Mucosa of stomach (tissue), 1 donor: ENCODE data around the gene TFB2M.
A peak's percentile ranks its signal among the peaks of the same experiment; 100 is the strongest.

Experiments
- H3K27me3 ChIP-seq: one replicate; pipeline ENCODE4 v1.7.0; 2013; ENCODE audit warnings: mild to moderate bottlenecking, low read length; ENCODE audit not compliant: control insufficient read depth, insufficient read depth
- H3K36me3 ChIP-seq: one replicate; pipeline ENCODE4 v1.7.0; 2013; ENCODE audit warnings: low read length; ENCODE audit not compliant: control insufficient read depth, insufficient read depth
- H3K4me1 ChIP-seq: one replicate; pipeline ENCODE4 v1.7.0; 2013; ENCODE audit warnings: mild to moderate bottlenecking, low read length; ENCODE audit not compliant: control insufficient read depth, insufficient read depth
- H3K4me3 ChIP-seq: one replicate; pipeline ENCODE4 v1.7.0; 2013; ENCODE audit warnings: low read length
- H3K9ac ChIP-seq: one replicate; pipeline ENCODE4 v1.7.0; 2013; ENCODE audit warnings: mild to moderate bottlenecking, low read length, moderate library complexity
- H3K9me3 ChIP-seq: one replicate; pipeline ENCODE4 v1.7.0; 2013; ENCODE audit warnings: mild to moderate bottlenecking, low read length, moderate library complexity; ENCODE audit not compliant: control insufficient read depth
- donor health status: Pancreatic carcinoma.

The TFB2M gene

DNA sequence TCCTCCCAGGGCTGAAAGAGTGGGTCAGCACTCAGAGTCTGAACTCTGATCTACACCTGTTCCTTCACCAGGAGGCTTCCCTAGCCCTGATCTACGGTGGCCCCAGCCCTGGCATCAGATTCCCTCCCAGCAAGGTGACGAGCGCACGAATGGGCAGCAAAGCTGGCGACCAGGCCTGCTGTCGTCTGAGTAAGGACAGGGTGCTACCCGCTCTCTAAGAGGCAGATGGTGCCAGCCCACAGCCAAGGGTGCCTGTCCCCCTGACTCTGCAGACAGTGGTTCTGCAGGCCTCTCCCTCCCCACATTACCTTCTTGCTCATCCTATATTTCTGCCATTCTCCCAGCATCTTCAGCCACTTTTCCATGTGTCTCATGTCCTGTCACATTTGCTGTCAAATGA, 48.7 kb downstream of the TFB2M start:
- H3K4me1 ChIP-seq = no peaks in the 10 kb centered on the region
- H3K27me3 ChIP-seq = no peaks in the 10 kb centered on the region
- H3K9ac ChIP-seq = no peak overlapping the region
- no peak overlapping the region for H3K4me3 ChIP-seq
- H3K36me3 ChIP-seq = no peaks in the 10 kb centered on the region
- H3K9me3 ChIP-seq = peaks cover 7% of the 10 kb centered on the region

DNA sequence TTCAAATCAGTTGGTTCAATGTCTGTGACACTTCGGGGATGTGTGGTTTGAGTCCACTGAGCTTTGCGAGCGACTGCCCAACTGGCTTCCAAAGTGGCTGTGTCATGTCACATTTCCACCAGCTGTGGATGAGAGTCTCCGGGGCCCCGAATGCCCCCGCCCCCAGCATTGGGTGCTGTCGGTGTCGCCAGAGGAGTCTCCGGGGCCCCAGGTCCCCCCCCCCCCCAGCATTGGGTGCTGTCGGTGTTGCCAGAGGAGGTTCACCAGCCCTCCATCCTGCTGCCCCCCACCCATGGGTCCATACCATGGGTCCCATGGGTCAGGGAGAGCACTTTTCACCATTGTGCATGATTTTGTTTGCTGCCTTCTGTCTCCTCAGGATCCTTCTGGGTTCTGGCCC, 49.9 kb downstream of the TFB2M start:
- Histone ChIP-seq H3K36me3 (no peaks in the 10 kb centered on the region), H3K4me1 (no peaks in the 10 kb centered on the region), H3K4me3 (no peak overlapping the region), H3K27me3 (no peaks in the 10 kb centered on the region), H3K9me3 (peaks cover 7% of the 10 kb centered on the region), H3K9ac (no peak overlapping the region)

DNA sequence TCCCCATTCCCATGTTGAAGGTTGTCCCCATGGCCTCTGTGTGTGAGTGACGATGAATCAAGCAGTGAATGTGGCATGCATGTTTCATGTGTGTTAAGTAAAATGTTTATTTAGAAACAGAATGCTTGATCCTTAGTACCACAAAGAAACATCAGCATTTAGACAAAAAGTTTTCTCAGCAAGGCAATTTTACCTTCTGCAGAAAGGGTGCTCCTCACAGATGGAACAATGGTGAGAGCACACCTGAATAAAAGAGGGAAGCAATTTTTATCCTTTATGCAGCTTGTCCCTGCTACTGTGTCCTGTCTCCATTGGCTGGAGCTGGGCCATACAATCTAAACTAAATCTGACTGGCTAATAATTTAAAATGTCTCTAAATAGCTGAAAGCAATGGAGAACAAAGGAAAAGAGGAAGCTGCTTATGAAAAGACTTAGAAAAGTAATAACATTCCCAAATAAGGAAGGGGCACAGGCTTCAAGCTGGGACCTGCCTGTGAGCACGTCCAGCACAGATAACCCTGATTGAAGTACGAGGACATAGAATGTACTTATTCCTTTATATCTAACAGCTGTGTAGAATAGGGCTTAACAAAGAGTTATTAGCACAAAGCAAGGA, 50.6 kb downstream of the TFB2M start:
- Histone ChIP-seq H3K36me3 (no peaks in the 10 kb centered on the region), H3K9ac (no peak overlapping the region), H3K4me1 (no peaks in the 10 kb centered on the region), H3K9me3 (peaks cover 7% of the 10 kb centered on the region), H3K27me3 (no peaks in the 10 kb centered on the region), H3K4me3 (no peak overlapping the region)

DNA sequence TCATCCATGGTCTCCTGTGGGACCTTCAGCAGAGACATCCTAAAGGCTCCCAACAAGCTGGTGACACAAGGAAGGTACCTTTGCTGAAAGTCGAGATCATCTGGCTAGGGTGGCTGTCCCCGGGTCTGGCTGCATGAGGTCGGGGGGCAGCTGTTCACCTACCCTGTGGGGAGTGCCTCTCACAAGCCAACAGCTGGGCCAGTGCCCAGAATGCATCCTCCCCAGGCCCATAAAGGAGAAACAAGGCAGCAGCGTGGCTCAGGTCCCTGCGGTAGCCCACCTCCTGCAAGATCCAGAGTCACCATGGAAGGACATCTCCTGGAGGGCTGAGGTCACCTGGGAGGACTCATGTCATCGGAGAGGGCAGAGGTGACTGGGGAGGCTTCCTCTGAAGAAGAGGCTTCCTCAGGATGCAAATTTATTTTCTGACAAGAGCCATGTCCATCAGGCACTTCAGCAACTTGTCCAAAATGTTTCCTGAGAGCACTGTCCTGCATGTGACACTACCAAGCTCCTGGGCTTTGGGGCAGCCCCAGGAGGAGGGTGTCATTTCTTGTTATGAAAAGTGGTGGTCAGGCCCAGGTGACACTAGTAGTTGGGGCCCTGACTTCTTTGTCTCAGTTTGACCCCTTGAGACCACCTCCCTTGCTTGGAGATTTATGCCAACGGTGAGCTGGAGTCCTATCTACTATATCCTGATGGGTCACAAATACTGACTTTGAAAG, 52.3 kb downstream of the TFB2M start:
- no peaks in the 10 kb centered on the region for H3K4me1 ChIP-seq
- H3K4me3 ChIP-seq = no peak overlapping the region
- H3K36me3 ChIP-seq = no peaks in the 10 kb centered on the region
- H3K9ac ChIP-seq = no peak overlapping the region
- H3K9me3 ChIP-seq = peaks cover 7% of the 10 kb centered on the region
- no peaks in the 10 kb centered on the region for H3K27me3 ChIP-seq

DNA sequence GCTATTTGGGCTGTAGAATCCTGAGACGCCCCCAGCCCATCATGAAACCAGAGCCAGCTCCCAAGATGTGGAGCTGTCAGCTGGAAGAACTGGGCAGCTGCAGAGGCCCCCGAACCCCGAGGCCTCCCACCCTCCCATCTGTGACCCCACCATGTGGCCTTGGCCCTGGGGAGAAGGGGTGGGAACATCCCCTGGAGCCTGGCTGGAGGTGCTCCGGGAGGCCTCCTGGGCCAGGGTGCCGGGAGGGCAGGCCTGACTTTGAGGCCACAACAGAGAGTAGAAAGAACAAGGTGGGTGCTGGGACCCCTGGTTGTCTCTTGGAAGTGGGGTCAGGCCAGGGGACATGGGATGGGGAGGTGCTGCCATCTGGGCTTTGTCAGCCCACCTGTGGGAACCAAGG, 53.0 kb downstream of the TFB2M start:
- no peak overlapping the region for H3K4me3 ChIP-seq
- H3K9ac ChIP-seq = no peak overlapping the region
- no peaks in the 10 kb centered on the region for H3K4me1 ChIP-seq
- H3K9me3 ChIP-seq = peaks cover 7% of the 10 kb centered on the region
- no peaks in the 10 kb centered on the region for H3K36me3 ChIP-seq
- H3K27me3 ChIP-seq = no peaks in the 10 kb centered on the region

DNA sequence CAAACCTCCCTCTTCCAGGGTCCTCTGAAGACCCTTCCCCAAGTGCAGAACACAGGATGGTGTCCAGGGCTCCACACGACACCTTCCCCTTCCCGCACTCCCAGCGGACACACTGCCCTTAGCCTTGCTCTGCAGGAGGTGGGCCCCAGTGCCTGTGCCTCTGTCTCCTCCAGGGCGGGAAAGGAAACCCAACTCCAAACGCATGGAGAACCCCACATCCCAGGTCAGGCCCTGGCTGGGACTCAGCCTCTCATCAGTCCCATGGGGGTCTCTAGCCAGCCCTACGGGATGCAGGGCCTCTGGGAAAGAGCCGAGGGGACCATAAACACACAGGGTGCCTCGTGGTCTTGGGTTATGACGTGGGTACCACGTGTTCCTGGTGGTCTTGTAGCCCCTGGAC, 53.4 kb downstream of the TFB2M start:
- H3K4me3 ChIP-seq = no peak overlapping the region

DNA sequence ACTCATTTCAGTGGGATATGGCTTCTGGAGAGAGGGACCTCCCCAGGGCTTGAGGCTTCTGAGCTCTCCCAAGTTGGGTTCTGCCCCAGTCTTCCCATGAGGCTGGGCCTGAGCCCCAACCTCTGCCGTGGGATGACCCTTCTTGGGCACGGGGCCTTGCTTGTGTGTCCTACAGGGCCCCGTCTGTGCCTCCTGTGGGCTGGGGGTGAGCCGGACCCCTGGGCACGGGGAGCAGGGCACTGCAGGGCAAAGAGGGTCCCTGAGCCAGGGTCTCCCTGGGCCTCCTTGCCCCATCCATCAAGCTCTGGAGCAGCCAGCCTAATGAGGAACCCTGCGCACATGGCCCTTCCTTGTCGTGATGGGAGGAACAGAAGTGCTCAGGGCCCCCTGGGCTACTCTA, 53.8 kb downstream of the TFB2M start:
- Histone ChIP-seq H3K27me3 (no peaks in the 10 kb centered on the region), H3K9ac (no peak overlapping the region), H3K4me3 (no peak overlapping the region), H3K4me1 (no peaks in the 10 kb centered on the region), H3K9me3 (peaks cover 7% of the 10 kb centered on the region), H3K36me3 (no peaks in the 10 kb centered on the region)

More for the DNA sequence above, 53.4 kb downstream of the TFB2M start:
- Histone ChIP-seq H3K4me1 (no peaks in the 10 kb centered on the region), H3K27me3 (no peaks in the 10 kb centered on the region), H3K9ac (no peak overlapping the region), H3K36me3 (no peaks in the 10 kb centered on the region), H3K9me3 (peaks cover 7% of the 10 kb centered on the region)

DNA sequence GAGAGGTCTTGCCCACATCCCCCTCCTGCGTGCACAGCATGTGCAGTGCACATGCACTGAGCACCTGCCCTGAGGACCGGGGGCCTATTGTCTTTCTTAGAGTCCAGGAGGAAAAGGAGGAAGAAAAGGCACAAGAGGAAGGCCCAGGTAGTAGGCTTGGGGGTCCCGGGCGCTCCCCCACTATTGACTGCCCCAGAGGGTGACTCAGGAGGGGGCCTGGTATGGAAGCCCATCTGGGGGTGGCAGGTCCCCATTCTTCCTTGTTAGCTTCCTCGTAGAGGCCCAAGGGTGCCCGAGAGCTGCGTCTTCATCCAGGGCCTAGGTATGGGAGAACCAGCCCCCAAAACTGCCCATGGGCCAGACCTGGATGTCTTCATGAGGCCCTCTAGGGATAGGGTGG, 54.9 kb downstream of the TFB2M start:
- H3K36me3 ChIP-seq = no peaks in the 10 kb centered on the region
- no peak overlapping the region for H3K4me3 ChIP-seq
- no peaks in the 10 kb centered on the region for H3K9me3 ChIP-seq
- no peaks in the 10 kb centered on the region for H3K27me3 ChIP-seq
- no peak overlapping the region for H3K9ac ChIP-seq
- peaks cover 3% of the 10 kb centered on the region for H3K4me1 ChIP-seq

DNA sequence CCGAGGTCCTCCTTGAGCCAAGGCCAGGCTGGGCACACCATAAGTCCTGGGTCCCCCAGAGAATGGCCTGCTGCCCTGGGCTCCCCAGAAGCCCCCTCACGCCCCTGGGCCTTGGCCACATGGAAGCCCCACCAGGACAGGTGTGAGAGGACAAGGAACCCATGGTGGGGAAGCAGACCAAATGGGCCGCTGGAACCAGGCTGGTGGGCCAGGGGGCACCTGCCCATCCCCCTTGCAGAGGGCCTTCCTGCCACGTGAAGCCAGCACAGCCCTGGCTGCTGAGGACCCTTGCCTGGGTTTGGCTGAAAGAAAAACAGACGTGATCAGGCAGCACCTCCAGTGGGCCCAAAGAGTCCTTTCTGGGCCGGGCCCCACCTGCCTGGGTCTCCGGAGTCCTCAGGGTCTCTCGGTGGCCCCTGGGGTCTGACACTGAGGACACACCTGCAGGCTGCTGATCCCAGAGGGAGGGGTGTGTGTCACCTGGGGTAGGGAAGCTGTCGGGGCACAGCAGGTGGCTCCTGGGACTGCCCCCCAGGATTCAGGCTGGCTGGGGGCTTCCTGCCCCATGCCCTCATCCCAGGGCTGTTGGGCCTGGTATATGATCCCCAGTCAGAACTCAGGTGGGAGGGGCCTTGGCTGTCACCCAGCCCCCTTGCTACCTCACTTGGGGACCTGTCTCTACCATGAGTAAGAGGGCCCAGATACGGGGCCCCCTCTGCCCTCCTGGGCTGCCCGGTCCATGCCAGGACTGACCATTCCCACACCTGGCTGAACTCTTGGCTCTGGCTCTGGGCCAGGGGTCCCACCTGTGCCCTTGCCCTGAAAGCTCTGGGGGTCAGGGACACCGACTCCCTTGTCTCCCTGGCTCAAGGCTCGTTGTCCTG, 55.7 kb downstream of the TFB2M start:
- Histone ChIP-seq H3K4me3 (no peak overlapping the region), H3K36me3 (no peaks in the 10 kb centered on the region), H3K9me3 (no peaks in the 10 kb centered on the region), H3K4me1 (peaks cover 5% of the 10 kb centered on the region), H3K9ac (no peak overlapping the region), H3K27me3 (no peaks in the 10 kb centered on the region)

DNA sequence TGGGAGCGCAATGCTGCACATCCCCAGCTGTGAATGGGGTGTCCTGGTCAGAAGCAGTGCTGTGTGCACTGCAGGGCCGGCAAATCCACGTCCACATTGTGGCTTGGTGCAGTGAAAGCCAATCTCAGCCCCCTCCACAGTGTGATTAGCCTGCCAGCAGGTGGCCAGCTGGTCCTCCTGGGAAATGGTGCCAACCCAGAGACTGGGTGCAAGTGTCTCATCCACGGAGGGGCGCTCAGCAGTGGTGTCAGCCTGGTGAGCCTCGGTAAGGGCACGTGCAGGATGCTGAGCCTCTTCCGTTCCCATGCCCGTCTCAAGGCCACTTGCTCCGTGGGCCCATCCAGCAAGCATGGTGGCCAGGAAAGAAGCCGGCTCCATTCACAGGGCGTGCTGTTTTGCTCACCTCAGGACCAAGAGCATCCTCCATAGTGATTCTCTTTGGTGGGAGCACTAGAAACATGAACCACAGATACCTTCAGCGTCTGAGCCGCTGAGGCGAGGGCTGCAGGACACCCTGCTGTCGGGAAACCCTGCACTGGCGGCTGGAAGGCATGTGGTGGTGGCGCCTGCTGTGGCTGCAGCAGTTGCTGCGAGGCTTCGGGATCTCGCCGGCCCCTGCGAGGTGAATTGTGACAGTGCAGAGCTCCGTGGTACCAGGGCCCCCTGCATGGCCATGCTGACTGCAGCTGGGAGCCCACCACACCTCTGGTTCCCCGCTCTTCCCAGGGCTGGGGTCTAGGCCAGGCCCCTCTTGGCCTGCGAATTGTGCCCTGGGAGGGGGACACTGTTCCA, 57.0 kb downstream of the TFB2M start:
- H3K4me3 ChIP-seq = no peak overlapping the region
- H3K9ac ChIP-seq = no peak overlapping the region
- no peaks in the 10 kb centered on the region for H3K36me3 ChIP-seq
- peaks cover 5% of the 10 kb centered on the region for H3K4me1 ChIP-seq
- no peaks in the 10 kb centered on the region for H3K27me3 ChIP-seq
- H3K9me3 ChIP-seq = no peaks in the 10 kb centered on the region

DNA sequence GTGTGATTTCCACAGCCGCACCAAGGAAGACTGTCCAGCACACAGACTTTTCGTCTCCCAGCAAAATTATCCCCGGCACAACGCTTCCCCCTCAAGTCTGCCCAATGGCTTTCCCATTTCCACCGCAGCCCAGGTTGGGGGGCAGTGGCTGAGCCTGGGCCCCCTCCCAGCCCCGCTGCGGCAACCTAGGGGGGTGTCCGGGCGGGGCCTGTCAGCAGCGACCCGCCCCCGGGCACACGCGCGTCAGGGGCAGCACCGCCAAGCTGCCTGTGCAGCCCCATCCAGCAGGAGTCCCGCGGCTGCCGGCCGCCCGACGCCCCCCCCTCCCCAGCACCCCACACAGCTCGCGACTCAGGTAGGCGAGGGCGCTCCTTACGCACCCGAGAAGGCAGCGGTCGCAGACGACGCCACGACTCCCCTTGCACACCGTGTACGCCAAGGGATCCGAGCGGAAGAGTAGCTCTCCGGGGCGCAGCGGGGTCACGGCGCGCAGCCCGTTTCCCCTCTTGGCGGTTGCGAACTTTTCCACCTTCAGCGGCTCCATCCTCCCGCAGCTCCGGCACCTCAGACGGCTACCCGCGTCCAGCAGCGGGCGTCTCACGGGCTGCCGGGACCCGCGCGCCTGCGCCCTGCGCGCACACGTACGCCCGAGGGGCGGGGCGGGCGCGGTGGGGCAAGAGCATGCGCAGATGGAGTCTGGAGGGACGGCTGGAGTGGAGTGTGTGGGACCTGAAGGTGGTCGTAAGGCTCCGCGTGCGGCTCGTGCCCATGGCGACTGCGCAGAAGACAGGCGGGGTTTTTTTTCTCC, 59.2 kb downstream of the TFB2M start, which contains the start of gene SMYD3:
Gene SMYD3 (minus strand): TSS at position 606 of the 808 bp plus-strand sequence.
- Histone ChIP-seq H3K9me3 (no peaks in the 10 kb centered on the region), H3K4me1 (peaks cover 5% of the 10 kb centered on the region), H3K4me3 (peak within 1 kb of the TSS; percentile 34), H3K9ac (peak within 1 kb of the TSS; percentile 63), H3K36me3 (no peaks in the 10 kb centered on the region), H3K27me3 (no peaks in the 10 kb centered on the region)
